KMS-11 (cell line): ENCODE measurements around the gene CHMP6.

Source experiments
- H2AFZ ChIP-seq: fragments of 200-600 bp; sonication (generic); 2 replicates; pipeline ENCODE4 v1.6.1; 2016; ENCODE audit warnings: antibody characterized with exemption, mixed run types, low read depth
- H3K27ac ChIP-seq: fragments of 200-600 bp; sonication (generic); 2 replicates; pipeline ENCODE4 v1.6.1; 2016; ENCODE audit warnings: mild to moderate bottlenecking, mixed run types
- H3K27me3 ChIP-seq: fragments of 200-600 bp; sonication (generic); 2 replicates; pipeline ENCODE4 v1.6.1; 2017; ENCODE audit warnings: mild to moderate bottlenecking, low read depth, mixed run types, moderate library complexity; ENCODE audit not compliant: insufficient read depth
- H3K36me3 ChIP-seq: fragments of 200-600 bp; sonication (generic); 2 replicates; pipeline ENCODE4 v1.6.1; 2017; ENCODE audit warnings: mild to moderate bottlenecking, mixed run types; ENCODE audit not compliant: insufficient read depth
- H3K4me1 ChIP-seq: fragments of 200-600 bp; sonication (generic); 2 replicates; pipeline ENCODE4 v1.6.1; 2016; ENCODE audit warnings: mild to moderate bottlenecking, low read depth, mixed run types; ENCODE audit not compliant: poor library complexity, severe bottlenecking
- H3K4me2 ChIP-seq: fragments of 200-600 bp; sonication (generic); 2 replicates; pipeline ENCODE4 v1.7.0; 2016; ENCODE audit warnings: mild to moderate bottlenecking, mixed run types
- H3K4me3 ChIP-seq: fragments of 200-600 bp; sonication (generic); IDR thresholded peaks from 2 replicates; pipeline ENCODE4 v1.6.1; 2017; ENCODE audit warnings: low read depth, low read length, mixed read lengths; ENCODE audit not compliant: insufficient read depth
- H3K79me2 ChIP-seq: fragments of 200-600 bp; sonication (generic); 2 replicates; pipeline ENCODE4 v1.6.1; 2016; ENCODE audit warnings: low read depth, mixed run types; ENCODE audit not compliant: insufficient read depth
- H3K9ac ChIP-seq: fragments of 200-600 bp; sonication (generic); 2 replicates; pipeline ENCODE4 v1.6.1; 2016; ENCODE audit warnings: mild to moderate bottlenecking, mixed run types
- H4K20me1 ChIP-seq: fragments of 200-600 bp; sonication (generic); 2 replicates; pipeline ENCODE4 v1.6.1; 2016; ENCODE audit warnings: mild to moderate bottlenecking, mixed run types; ENCODE audit not compliant: insufficient read depth
- TF ChIP-seq, protein P1 (sequence below): fragments of 200-600 bp; sonication (generic); conservative IDR thresholded peaks from 2 replicates; pipeline ENCODE4 v1.6.1; 2017; ENCODE audit warnings: low read depth, mild to moderate bottlenecking, antibody characterized with exemption, low read length, moderate library complexity, mixed read lengths

CHMP6 gene

DNA sequence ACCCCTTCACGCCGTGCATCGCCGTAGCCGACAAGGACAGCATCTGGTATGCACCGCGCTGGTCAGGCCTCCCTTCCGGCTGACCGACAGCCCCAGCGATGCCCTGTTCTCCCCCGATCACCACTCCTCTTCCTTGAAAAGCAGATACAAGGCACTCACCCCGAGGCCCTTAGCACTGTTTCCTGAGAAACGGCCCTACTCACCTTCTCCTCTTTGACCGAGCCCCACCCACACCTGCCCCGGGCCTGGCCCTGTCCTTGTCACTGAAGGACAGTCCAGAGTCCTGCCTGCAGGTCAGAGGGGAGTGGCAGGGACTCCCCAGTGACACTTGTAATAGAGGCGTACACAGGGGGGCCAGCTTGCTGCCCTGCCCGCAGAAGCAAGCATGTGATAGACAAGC lies 45.9 kb upstream of the CHMP6 start:
- no peak overlapping the region for H2AFZ ChIP-seq
- H3K9ac ChIP-seq = no peak overlapping the region
- H3K79me2 ChIP-seq = no peaks in the 10 kb centered on the region
- H3K27ac ChIP-seq = no peak overlapping the region
- no peaks in the 10 kb centered on the region for H4K20me1 ChIP-seq
- no peaks in the 10 kb centered on the region for H3K27me3 ChIP-seq
- peaks cover 7% of the 10 kb centered on the region for H3K4me1 ChIP-seq
- H3K4me3 ChIP-seq = no peak overlapping the region
- TF ChIP-seq, protein P1, sequence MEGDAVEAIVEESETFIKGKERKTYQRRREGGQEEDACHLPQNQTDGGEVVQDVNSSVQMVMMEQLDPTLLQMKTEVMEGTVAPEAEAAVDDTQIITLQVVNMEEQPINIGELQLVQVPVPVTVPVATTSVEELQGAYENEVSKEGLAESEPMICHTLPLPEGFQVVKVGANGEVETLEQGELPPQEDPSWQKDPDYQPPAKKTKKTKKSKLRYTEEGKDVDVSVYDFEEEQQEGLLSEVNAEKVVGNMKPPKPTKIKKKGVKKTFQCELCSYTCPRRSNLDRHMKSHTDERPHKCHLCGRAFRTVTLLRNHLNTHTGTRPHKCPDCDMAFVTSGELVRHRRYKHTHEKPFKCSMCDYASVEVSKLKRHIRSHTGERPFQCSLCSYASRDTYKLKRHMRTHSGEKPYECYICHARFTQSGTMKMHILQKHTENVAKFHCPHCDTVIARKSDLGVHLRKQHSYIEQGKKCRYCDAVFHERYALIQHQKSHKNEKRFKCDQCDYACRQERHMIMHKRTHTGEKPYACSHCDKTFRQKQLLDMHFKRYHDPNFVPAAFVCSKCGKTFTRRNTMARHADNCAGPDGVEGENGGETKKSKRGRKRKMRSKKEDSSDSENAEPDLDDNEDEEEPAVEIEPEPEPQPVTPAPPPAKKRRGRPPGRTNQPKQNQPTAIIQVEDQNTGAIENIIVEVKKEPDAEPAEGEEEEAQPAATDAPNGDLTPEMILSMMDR = no peak
- H3K4me2 ChIP-seq = no peak overlapping the region
- H3K36me3 ChIP-seq = no peaks in the 10 kb centered on the region

DNA sequence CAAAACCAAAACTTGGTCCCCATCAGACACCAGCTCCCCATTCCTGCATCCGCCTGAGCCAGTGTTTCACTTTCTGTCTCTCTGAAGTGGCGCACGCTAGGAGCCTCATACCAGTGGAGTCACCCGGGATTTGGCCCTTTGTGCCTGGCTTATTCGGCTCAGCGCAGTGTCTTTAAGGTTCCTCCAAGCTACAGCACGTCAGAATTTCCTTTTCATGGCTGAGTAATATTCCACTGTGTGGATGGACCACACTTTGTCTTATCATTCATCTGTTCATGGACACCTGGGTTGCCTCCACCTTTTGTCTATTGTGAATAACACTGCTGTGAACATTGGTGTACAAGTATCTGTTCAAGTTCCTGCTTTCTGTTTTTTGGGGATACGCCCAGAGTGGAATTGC lies 45.2 kb upstream of the CHMP6 start:
- Histone ChIP-seq H3K79me2 (no peaks in the 10 kb centered on the region), H3K4me2 (no peak overlapping the region), H3K9ac (no peak overlapping the region), H2AFZ (no peak overlapping the region), H3K27me3 (no peaks in the 10 kb centered on the region), H3K4me3 (no peak overlapping the region), H3K36me3 (no peaks in the 10 kb centered on the region), H3K4me1 (peaks cover 7% of the 10 kb centered on the region), H4K20me1 (no peaks in the 10 kb centered on the region), H3K27ac (no peak overlapping the region)
- TF ChIP-seq, protein P1 = no peak

DNA sequence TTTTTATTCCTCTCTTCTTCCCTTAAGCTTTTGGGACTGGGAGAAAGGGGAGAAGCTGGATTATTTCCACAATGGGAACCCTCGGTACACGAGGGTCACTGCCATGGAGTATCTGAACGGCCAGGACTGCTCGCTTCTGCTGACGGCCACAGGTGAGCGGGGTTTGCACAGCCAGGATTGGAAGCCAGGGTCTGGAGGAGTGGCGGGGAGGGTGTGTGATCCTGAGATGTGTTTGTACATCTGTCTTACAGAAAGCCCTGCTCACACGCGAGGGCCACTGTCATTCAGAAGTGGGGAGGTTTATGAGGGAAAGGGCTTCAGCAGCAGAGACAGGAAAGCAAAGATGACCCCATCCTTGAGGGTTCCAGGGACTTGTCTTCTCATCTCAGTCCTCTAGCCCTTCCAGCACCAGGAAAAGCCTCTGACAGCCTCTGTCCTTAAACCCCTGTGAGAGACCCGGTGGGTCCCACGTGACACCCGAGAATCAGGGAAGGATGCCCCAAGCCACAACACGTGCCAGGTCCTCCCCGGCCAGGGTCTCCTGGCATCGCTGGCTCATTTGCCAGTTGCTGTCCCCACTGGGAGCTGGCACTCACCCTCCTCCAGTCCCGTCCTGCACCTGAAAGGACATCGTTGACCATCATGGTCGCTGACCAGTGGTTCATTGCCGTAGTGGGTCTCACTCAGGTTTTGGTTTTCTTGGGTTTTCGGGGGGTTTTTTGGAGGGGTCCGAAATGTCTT lies 44.3 kb upstream of the CHMP6 start:
- Histone ChIP-seq H3K4me1 (peaks cover 7% of the 10 kb centered on the region), H2AFZ (no peak overlapping the region), H3K79me2 (no peaks in the 10 kb centered on the region), H3K27ac (no peak overlapping the region), H3K4me2 (no peak overlapping the region), H3K4me3 (no peak overlapping the region), H3K27me3 (no peaks in the 10 kb centered on the region), H3K36me3 (no peaks in the 10 kb centered on the region), H4K20me1 (no peaks in the 10 kb centered on the region), H3K9ac (no peak overlapping the region)
- TF ChIP-seq, protein P1 = no peak

DNA sequence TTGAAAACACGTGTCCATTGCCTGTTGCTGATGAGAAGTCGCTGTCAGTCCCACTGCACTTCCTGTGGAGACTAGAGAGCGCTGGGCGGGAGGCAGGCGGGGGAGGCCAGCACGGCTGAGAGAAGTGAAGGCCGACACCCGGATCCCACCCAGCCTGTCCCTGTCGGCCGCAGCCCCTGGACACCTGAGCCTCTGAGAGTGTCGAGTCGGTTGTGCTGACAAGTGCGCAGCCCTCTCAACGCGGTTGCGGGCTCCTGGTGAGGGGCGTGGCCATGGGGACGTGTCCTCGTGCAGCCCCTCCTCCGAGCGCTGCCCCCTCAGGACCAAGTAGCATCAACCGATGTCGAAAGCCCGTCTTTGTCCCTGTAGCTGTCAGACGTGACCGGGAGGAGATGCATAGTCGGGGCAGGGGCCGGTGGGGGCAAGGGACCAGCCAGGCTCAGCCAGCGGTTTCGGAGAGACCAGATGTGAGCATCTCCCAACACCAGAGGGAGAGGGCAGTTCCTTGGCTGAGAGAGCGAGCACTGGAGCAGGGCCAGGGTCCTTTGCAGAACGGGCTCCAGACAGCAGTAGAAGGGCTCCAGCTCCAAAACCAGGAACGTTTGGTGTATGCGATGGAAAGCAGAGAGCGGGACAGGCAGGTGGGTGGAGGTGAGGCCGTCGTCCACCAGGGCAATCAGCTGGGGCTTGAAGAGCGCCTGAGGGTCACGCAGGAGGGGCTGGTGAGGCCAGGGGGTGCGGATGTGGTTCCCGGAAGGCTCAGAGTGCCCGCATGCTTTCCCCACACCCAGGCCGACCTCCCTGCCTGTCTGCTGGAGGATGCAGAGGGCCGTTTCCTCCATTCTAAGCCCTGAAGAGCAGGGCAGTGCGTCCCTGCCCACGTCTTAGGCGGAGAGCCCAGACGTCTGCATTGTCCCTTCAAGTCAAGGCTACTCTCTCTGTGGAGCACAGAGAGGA lies 43.3 kb upstream of the CHMP6 start:
- Histone ChIP-seq H4K20me1 (no peaks in the 10 kb centered on the region), H3K36me3 (no peaks in the 10 kb centered on the region), H3K4me3 (no peak overlapping the region), H3K4me1 (peaks cover 7% of the 10 kb centered on the region), H2AFZ (no peak overlapping the region), H3K9ac (no peak overlapping the region), H3K27ac (no peak overlapping the region), H3K27me3 (no peaks in the 10 kb centered on the region), H3K79me2 (no peaks in the 10 kb centered on the region), H3K4me2 (no peak overlapping the region)
- TF ChIP-seq, protein P1 = no peak
